ENCODE data around the gene PRPH2.
A peak's percentile ranks its signal among the peaks of the same experiment; 100 is the strongest.

The PRPH2 gene

GRCh38 chr6:42722497-42722896, at the start of gene PRPH2:
PRPH2 (minus strand) TSS chr6:42722597; CDS start chr6:42722334, 263 bp downstream.
- no peak for DNase-seq

GRCh38 chr6:42771741-42772100, 49.3 kb upstream of the PRPH2 start:
- no peak for DNase-seq

- no peak for DNase-seq
Measured at GRCh38 chr6:42769836-42770235, 47.4 kb upstream of the PRPH2 start.

GRCh38 chr6:42769051-42769450, 46.7 kb upstream of the PRPH2 start:
- DNase-seq, result no peak

- peak; percentile 86 for DNase-seq
Measured at GRCh38 chr6:42766163-42766670, 43.8 kb upstream of the PRPH2 start.

- DNase-seq, result no peak
Measured at GRCh38 chr6:42764911-42765648, 42.7 kb upstream of the PRPH2 start.

- DNase-seq, result no peak
Measured at GRCh38 chr6:42762950-42763349, 40.6 kb upstream of the PRPH2 start.

- no peak for DNase-seq
Measured at GRCh38 chr6:42762426-42762859, 40.0 kb upstream of the PRPH2 start.

GRCh38 chr6:42761287-42762067, 39.1 kb upstream of the PRPH2 start:
- DNase-seq, result no peak

GRCh38 chr6:42758756-42759430, 36.5 kb upstream of the PRPH2 start:
- no peak for DNase-seq

- no peak for DNase-seq
Measured at GRCh38 chr6:42756722-42757121, 34.3 kb upstream of the PRPH2 start.

GRCh38 chr6:42754759-42755158, 32.4 kb upstream of the PRPH2 start:
- no peak for DNase-seq

- no peak for DNase-seq
Measured at GRCh38 chr6:42751055-42751454, 28.7 kb upstream of the PRPH2 start.

- DNase-seq, result no peak
Measured at GRCh38 chr6:42748203-42748898, 26.0 kb upstream of the PRPH2 start.

GRCh38 chr6:42746463-42747391, 24.3 kb upstream of the PRPH2 start:
- DNase-seq, result peak; percentile 96

- peak; percentile 99 for DNase-seq
Measured at GRCh38 chr6:42745640-42746462, 23.5 kb upstream of the PRPH2 start, which contains the start of gene TBCC. TBCC (minus strand) TSS chr6:42746103; CDS start chr6:42746073, 30 bp downstream.

- DNase-seq, result peak; percentile 36
Measured at GRCh38 chr6:42745083-42745639, 22.8 kb upstream of the PRPH2 start.

- no peak for DNase-seq
Measured at GRCh38 chr6:42744351-42744893, 22.0 kb upstream of the PRPH2 start.

- DNase-seq, result peak; percentile 24
Measured at GRCh38 chr6:42742116-42742894, 19.9 kb upstream of the PRPH2 start.
